ENCODE data around the gene VANGL2. TPM values are rescaled to one million over a fixed set of nuclear protein-coding genes. Genes with fewer than 3 reads are reported as not detected.

Gene VANGL2
- total RNA-seq, 1 experiment from 2014 or later, result 3.4 TPM

DNA sequence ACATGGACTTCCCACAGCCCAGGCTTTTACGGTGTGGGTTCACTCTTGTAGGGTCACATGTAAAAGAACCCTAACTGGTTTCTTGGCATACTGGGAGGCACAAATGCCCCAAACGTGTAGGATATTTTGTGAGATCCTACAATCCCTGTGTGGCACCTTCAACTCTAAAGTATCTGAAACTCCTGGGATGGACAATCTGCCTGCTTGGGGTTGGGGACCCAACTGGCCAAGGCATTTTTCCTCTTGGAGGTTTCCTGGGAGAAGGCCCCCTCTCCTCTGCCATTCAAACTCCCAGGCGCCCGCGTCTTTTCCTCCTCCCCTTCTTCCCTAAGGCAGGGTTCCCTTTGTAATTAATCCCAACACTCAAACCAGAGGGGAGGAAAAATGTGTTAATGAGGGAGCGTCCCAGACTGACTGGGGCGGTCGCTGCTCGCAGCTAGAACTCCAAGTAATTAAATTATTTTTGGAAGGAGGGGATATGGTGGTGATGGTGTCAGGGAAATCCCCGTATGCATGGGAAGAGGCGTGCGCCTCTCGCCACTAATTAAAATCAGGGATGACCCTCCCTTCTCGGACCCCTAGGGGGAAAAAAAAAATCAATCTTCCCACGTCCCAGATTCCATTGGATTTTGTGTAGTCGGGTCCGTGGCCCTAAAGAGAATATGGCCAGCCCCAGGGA is 681 bp upstream of the VANGL2 start:
- no peaks in the 10 kb centered on the region for H3K36me3 ChIP-seq (ENCODE audit: control insufficient read depth, insufficient read depth, low read length)
- ChIA-PET CTCF (no interaction called here), POLR2A (no interaction called here)
- Mint-ChIP-seq H3K4me3 (ENCODE audit: unreplicated experiment) (peak overlapping the region; percentile 9), H3K27ac (ENCODE audit: unreplicated experiment) (no peak overlapping the region), H3K9me3 (ENCODE audit: unreplicated experiment) (no peaks in the 10 kb centered on the region), H3K36me3 (ENCODE audit: insufficient read depth, unreplicated experiment) (no peaks in the 10 kb centered on the region), H3K27me3 (ENCODE audit: insufficient read depth, unreplicated experiment) (peaks cover 6% of the 10 kb centered on the region), H3K4me1 (ENCODE audit: low read depth, unreplicated experiment) (no peaks in the 10 kb centered on the region)
- intact Hi-C loops (cut with micrococcal nuclease; ENCODE audit: unreplicated experiment), result no loop called here
- peaks cover 5% of the 10 kb centered on the region; the same call in 1 of the 2 replicates for H3K4me1 ChIP-seq
- peak overlapping the region; percentile 67 for H3K4me3 ChIP-seq (ENCODE audit: low read depth, low read length)
- BruUV-seq (replicated peaks), result no TSS peak
- no peaks in the 10 kb centered on the region for H3K27me3 ChIP-seq (replicated peaks; ENCODE audit: control insufficient read depth, insufficient read depth, low read length)
- TF ChIP-seq, protein P1, sequence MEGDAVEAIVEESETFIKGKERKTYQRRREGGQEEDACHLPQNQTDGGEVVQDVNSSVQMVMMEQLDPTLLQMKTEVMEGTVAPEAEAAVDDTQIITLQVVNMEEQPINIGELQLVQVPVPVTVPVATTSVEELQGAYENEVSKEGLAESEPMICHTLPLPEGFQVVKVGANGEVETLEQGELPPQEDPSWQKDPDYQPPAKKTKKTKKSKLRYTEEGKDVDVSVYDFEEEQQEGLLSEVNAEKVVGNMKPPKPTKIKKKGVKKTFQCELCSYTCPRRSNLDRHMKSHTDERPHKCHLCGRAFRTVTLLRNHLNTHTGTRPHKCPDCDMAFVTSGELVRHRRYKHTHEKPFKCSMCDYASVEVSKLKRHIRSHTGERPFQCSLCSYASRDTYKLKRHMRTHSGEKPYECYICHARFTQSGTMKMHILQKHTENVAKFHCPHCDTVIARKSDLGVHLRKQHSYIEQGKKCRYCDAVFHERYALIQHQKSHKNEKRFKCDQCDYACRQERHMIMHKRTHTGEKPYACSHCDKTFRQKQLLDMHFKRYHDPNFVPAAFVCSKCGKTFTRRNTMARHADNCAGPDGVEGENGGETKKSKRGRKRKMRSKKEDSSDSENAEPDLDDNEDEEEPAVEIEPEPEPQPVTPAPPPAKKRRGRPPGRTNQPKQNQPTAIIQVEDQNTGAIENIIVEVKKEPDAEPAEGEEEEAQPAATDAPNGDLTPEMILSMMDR (IDR thresholded peaks at IDR 0.05; ENCODE audit: insufficient read depth in 1 of 2, low read depth in 1 of 2, low read length in 1 of 2, severe bottlenecking in 1 of 2, unreplicated experiment in 1 of 2), result no peak
- DNase-seq, result no peak
- no peaks in the 10 kb centered on the region for H3K9me3 ChIP-seq

DNA sequence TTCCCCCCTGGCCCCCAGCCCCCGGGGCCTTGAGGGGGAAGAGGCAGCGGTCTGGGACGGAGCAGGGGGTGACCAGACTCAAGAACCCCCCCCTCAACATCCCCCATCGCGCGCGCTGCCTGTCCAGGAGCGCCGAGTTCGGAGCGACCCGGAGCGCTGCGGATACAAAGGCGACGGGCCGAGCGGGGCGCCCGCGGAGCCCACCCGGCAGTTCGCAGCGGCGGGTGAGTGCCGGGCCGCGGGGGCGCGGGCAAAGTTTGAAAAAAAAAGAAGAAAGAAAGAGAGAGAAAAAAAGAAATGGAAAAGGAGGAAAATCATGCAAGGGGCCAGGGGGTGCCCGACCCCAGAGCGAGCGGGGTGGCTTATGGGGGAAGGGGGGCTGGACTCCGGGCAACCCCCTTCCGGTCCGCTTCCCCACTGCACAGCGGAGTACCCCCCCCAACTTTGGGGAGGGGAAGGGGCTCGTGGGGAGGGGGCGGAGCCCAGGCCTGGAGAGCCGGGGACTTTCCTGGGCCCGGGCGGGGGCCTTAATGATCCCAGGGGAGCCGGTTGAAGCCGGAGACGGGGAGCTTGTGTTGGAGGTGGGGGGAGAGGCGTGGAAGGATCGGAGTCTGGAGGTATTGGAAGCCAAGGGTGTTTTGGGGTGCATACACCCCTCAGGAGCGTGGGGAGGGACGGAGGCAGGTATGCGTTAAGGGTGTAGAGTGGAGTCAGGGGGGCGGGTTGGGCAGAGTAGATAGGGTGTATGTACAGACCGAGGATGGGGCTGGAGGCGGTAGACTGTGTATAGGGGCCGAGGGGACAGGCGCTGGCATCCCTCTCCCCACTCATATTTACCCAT is 502 bp downstream of the VANGL2 start:
- POLR2A ChIA-PET, result no interaction called here
- DNase-seq, result no peak

DNA sequence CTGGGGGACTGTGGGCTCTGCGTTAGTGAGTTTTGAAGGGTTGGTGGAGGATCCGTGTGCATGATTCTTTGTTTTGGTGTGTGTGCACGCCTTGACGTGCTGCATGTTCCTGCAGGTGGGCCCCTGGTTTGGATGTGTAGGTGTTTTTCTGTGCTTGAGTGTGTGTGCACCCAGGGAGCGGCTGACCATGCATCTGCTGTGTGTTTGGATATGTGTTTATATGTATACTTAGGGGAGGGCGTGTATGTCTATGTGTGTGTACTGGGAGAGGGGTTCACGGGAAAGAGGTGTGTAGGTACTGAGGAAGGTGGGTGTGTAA is 1.1 kb downstream of the VANGL2 start:
- Mint-ChIP-seq H3K4me3 (ENCODE audit: unreplicated experiment) (peak overlapping the region; percentile 9), H3K36me3 (ENCODE audit: insufficient read depth, unreplicated experiment) (no peaks in the 10 kb centered on the region), H3K4me1 (ENCODE audit: low read depth, unreplicated experiment) (peaks cover 6% of the 10 kb centered on the region), H3K9me3 (ENCODE audit: unreplicated experiment) (no peaks in the 10 kb centered on the region), H3K27me3 (ENCODE audit: insufficient read depth, unreplicated experiment) (peaks cover 6% of the 10 kb centered on the region), H3K27ac (ENCODE audit: unreplicated experiment) (no peak overlapping the region)
- BruUV-seq (replicated peaks), result no TSS peak
- Histone ChIP-seq H3K9me3 (no peaks in the 10 kb centered on the region), H3K36me3 (ENCODE audit: control insufficient read depth, insufficient read depth, low read length) (no peaks in the 10 kb centered on the region), H3K27me3 (replicated peaks; ENCODE audit: control insufficient read depth, insufficient read depth, low read length) (no peaks in the 10 kb centered on the region), H3K4me3 (ENCODE audit: low read depth, low read length) (peak overlapping the region; percentile 67), H3K4me1 (peaks cover 8% of the 10 kb centered on the region; the same call in 1 of the 2 replicates)
- no peak for DNase-seq
- TF ChIP-seq, protein P1 (IDR thresholded peaks at IDR 0.05; ENCODE audit: insufficient read depth in 1 of 2, low read depth in 1 of 2, low read length in 1 of 2, severe bottlenecking in 1 of 2, unreplicated experiment in 1 of 2), result no peak
- intact Hi-C loops (cut with micrococcal nuclease; ENCODE audit: unreplicated experiment), result no loop called here
- CTCF ChIA-PET, result no interaction called here
- POLR2A ChIA-PET, result no interaction called here

More for the DNA sequence above, 502 bp downstream of the VANGL2 start:
- Mint-ChIP-seq H3K27me3 (ENCODE audit: insufficient read depth, unreplicated experiment) (peaks cover 6% of the 10 kb centered on the region), H3K36me3 (ENCODE audit: insufficient read depth, unreplicated experiment) (no peaks in the 10 kb centered on the region), H3K4me1 (ENCODE audit: low read depth, unreplicated experiment) (peaks cover 5% of the 10 kb centered on the region), H3K4me3 (ENCODE audit: unreplicated experiment) (peak overlapping the region; percentile 9), H3K27ac (ENCODE audit: unreplicated experiment) (no peak overlapping the region), H3K9me3 (ENCODE audit: unreplicated experiment) (no peaks in the 10 kb centered on the region)
- Histone ChIP-seq H3K4me3 (ENCODE audit: low read depth, low read length) (peak overlapping the region; percentile 67), H3K9me3 (no peaks in the 10 kb centered on the region), H3K27me3 (replicated peaks; ENCODE audit: control insufficient read depth, insufficient read depth, low read length) (no peaks in the 10 kb centered on the region), H3K4me1 (peaks cover 5% of the 10 kb centered on the region; the same call in 1 of the 2 replicates), H3K36me3 (ENCODE audit: control insufficient read depth, insufficient read depth, low read length) (no peaks in the 10 kb centered on the region)
- CTCF ChIA-PET, result no interaction called here
- TF ChIP-seq, protein P1 (IDR thresholded peaks at IDR 0.05; ENCODE audit: insufficient read depth in 1 of 2, low read depth in 1 of 2, low read length in 1 of 2, severe bottlenecking in 1 of 2, unreplicated experiment in 1 of 2), result no peak
- intact Hi-C loops (cut with micrococcal nuclease; ENCODE audit: unreplicated experiment), result no loop called here
- no TSS peak for BruUV-seq (replicated peaks)

Measured in Caco-2 (cell line).